GM19455 (cell line): Measurements from ENCODE around the gene PKP1.

Experiments
- ATAC-seq: cut with Tn5 transposase; IDR thresholded peaks from one replicate; pipeline ENCODE4 v1.9.1; 2021; ENCODE audit not compliant: unreplicated experiment

PKP1 gene

GRCh38 chr1:201277441-201277840 lies 5.9 kb upstream of the PKP1 start:
- no peak for ATAC-seq

DNA sequence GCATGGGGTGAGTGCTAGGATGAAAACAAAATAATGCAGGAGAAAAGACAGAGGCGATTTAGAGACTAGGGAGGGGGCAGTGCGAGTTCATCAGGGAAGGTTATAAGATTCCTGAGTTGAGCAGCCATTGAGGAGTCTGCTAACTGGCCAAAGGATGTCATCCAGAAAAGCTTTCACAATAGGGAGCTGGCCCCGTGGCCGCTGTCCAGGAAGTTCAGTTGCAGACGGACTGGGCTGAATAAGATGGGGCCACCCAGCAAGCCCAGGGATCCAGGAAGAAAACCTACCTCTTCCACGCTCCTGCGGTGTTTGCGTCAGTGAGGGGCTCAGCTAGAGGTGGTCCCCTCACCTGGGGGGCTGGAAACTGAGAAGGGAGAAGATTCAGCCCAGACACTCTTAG lies 4.0 kb upstream of the PKP1 start:
- no peak for ATAC-seq

DNA sequence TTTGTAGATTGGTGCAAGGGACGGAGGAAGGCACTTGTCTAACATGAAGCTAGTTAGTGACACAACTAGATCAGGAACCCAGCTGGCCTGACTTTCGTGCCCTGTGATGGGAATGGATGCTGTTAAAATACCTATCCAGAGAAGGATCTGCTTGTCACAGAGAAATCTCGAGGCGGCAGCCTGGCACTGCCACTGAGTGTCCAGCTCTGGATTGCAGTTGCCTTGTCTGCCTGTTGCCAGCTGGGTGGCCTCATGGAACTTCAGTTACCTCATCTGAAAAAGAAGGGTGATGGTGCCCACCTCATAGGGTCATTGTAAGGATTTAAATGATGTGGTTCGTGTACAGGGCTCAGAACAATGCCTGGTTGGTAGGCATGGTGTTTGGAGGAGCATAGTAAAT lies 2.4 kb upstream of the PKP1 start:
- no peak for ATAC-seq

- no peak for ATAC-seq
Observed at GRCh38 chr1:201281573-201281972, 1.7 kb upstream of the PKP1 start.

- ATAC-seq: no peak
Observed at GRCh38 chr1:201282216-201282615, 1.1 kb upstream of the PKP1 start.

DNA sequence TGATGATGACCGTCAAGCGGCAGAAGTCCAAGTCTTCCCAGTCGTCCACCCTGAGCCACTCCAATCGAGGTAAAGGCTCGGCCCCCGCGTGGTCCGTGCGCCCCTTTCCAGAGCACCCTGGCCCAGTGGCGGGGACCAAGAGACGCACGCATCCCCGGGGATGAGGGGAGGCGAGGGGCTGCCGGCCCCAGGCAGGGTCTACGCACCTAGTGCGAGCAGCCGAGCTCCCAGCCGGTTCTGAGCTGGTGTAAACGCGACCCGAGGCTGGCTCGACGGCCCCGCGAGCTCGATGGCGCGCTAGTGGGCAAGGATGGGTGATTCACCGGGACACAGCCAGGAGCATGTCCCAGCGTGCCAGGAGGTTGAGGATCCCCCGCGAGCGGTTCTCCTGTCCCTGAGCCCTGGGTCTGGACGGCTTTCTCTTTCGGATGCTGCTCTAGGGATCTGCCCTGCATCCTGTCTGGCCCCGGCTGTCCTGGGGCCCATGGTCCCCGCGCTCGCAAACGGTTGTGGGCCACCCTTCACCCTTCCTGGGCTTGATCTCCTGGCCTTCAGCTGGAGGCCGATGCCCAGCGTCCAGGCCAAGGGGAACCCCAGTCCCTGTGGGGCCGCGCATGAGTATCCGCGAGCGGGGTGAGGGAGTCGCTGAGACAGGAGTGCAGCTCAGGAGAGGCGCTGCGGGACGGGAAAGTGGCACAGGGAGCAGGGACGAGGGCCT lies 689 bp downstream of the PKP1 start:
- ATAC-seq: no peak

DNA sequence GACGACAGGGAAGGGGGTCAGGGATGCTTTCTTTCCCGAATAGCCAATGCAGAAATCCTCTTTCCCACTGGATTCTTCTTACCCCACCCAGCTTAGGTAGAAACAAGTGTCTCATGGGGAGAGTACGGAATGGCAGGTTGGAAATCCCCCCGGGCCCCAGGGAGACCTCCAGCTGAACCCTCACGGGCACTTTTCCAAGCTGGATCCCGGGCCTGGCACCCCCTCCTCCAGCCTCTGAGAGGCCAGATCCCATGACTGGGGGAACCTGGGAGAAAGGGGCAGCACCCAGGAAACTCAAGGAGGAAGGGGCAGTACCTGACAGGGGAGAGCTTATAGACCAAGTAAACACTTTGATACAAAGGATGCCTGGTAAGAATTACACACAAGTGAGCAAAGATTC lies 1.3 kb downstream of the PKP1 start:
- no peak for ATAC-seq

DNA sequence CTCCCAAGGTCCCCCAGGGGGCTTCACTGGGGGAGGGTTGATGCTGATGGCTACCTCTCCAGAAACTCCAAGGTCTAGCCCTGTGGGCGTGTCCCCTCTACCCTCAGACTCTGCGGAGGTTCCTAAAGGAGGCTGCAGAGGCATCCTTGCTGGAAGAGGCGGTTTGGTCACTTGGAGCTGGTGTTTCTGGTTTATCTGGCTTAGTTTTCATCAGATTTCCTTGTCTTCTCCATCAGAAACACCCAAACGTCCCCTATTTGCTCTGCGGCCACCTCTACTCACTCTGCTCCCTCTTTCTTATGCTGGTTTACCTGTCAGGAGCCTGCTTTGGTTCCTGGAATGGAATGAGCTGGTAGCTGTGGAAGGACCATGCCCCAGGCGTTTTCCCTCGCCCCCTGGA lies 2.5 kb downstream of the PKP1 start:
- ATAC-seq: no peak

GRCh38 chr1:201286445-201286844 lies 3.1 kb downstream of the PKP1 start:
- ATAC-seq: no peak

- no peak for ATAC-seq
Observed at GRCh38 chr1:201288007-201288406, 4.7 kb downstream of the PKP1 start.

DNA sequence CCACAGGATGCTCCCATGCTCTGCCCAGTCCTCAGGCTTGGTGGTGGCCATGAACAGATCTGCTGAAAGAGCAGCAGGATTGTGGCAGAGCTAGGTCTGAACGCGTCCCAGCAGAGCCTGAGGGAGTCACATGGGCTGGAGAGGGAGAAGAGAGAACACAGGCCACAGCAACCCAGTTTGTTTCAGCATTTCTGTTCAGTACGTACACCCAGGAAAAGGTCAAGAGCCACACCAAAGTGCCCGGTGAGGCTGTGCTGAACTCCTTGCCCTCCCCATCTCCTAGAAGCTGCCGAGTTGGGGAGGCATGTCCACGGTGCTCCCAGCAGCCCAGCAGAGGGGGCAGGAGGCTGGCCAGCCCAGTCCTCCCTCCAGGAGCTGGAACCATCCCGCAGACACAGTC lies 5.5 kb downstream of the PKP1 start:
- no peak for ATAC-seq

- no peak for ATAC-seq
Observed at GRCh38 chr1:201290551-201290950, 7.2 kb downstream of the PKP1 start.

GRCh38 chr1:201291916-201292315 lies 8.6 kb downstream of the PKP1 start:
- ATAC-seq: no peak

DNA sequence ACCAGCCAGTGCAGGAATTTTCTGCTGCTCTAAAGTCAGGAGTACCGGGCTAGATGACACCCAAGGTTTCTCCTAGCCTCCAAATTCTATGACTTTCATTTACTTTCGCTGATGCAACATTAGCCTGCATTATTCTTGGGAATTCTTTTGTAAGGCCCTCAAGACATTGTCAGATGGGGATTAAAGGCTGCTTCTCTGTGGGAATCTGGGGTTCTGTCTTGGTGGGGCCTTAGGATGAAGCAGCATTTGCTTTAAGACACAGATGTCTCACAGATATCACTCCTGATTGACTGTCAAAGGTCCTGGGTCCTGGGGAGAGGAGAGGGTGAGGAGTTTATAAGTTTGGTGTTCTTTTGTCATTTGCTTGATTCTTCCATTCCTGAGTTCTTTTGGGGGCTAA lies 11.6 kb downstream of the PKP1 start:
- no peak for ATAC-seq

GRCh38 chr1:201295346-201295745 lies 12.0 kb downstream of the PKP1 start:
- ATAC-seq: no peak

GRCh38 chr1:201295861-201296260 lies 12.6 kb downstream of the PKP1 start:
- ATAC-seq: no peak

DNA sequence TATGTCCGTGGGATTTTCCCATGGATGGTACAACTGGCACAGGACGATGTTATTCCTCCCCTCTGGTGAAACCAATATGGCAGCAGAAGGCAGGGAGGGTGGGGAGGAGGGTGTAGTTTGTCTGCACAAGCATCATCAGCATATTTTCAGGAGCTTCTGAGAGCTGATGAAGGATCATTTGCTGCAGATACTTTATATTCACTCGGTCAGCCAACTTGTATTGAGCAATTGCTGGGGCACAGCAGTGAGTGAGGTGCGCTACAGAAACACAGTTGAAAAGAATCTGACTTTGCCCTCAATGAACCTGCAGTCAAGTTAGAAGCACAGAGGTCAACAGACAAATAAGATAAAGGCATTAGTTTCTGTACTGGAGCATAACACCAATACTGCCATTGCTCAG lies 13.0 kb downstream of the PKP1 start:
- ATAC-seq: no peak

DNA sequence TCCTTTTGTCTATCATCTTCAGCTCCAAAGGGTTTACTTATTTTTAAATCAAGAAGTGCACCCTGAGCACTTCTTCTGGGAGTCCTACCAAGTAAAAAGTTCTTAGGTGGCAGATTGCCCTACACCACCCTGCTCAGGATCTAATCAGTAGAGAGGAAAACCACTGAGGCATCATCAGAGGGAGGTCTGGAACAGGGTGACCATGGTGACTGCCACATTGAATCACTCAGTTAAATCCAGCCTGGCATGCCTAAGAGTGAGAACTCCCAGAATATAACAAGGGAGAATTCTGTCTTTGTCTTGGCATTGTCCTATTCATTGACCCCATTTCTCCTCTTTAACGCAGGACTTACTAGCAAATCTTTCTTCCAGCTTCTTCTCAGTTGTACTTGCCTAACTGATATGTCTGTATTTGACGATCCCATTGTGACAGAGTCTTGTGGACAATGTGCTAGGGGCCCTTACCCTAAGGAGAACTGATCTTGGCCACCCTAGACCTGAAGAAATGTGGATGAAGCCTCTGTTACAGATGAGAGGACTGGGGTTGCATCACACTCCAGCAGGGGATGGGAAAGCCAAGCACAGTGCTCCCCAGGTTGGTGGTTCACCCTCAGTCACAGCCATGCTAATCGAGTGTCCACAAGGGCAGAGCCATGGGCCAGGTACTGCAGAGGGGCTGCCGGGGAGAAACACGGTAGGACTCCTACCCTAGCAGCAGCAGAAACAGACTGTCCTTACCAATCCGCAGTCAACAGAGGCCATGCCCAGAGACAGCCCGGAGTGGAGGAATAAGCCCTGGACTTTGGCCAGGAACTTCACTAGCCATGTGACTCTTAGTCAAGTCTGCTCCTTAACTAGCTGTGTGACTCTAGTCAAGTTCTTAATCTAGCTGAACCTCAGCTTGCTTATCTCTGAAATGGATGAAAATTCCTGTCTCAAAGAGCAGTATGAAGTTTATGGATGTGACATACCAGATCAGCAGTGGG lies 15.4 kb downstream of the PKP1 start:
- ATAC-seq: no peak

- no peak for ATAC-seq
Observed at GRCh38 chr1:201299968-201300367, 16.7 kb downstream of the PKP1 start.

GRCh38 chr1:201300641-201301040 lies 17.3 kb downstream of the PKP1 start:
- ATAC-seq: no peak

- ATAC-seq: no peak
Observed at GRCh38 chr1:201302163-201303152, 19.2 kb downstream of the PKP1 start.
